Subcutaneous abdominal adipose tissue (tissue), 5 donors: Measurements from ENCODE around the gene ZNF177.
A peak's percentile ranks its signal among the peaks of the same experiment; 100 is the strongest.

Source experiments
- H3K27ac ChIP-seq: one replicate; pipeline ENCODE4 v1.7.0; 2013; ENCODE audit warnings: low read depth, mild to moderate bottlenecking, inconsistent platforms, low read length, moderate library complexity
- H3K27me3 ChIP-seq, 5 donors: one replicate each; pipeline ENCODE4 v1.7.0; 2013; ENCODE audit warnings: low read length in 5 of 5, inconsistent platforms in 1 of 5; ENCODE audit not compliant: control insufficient read depth in 5 of 5, insufficient read depth in 4 of 5
- H3K36me3 ChIP-seq, 5 donors: one replicate each; pipeline ENCODE4 v1.7.0; 2013; ENCODE audit warnings: low read length in 5 of 5; ENCODE audit not compliant: control insufficient read depth in 5 of 5, insufficient read depth in 5 of 5
- H3K4me1 ChIP-seq, 5 donors: one replicate each; pipeline ENCODE4 v1.7.0; 2013; ENCODE audit warnings: low read length in 5 of 5, mild to moderate bottlenecking in 3 of 5, moderate library complexity in 1 of 5; ENCODE audit not compliant: control insufficient read depth in 5 of 5, insufficient read depth in 5 of 5
- H3K4me3 ChIP-seq, 5 donors: one replicate each; pipeline ENCODE4 v1.7.0; 2013; ENCODE audit warnings: low read length in 5 of 5, low read depth in 1 of 5
- H3K9ac ChIP-seq, 5 donors: one replicate each; pipeline ENCODE4 v1.7.0; 2013; ENCODE audit warnings: low read length in 5 of 5, mild to moderate bottlenecking in 4 of 5, moderate library complexity in 3 of 5
- H3K9me3 ChIP-seq, 5 donors: one replicate each; pipeline ENCODE4 v1.7.0; 2013; ENCODE audit warnings: low read length in 5 of 5; ENCODE audit not compliant: control insufficient read depth in 5 of 5
- donor health status: healthy.
- donor health status: healthy.
- donor health status: healthy.
- donor health status: healthy.
- donor health status: healthy.

ZNF177 gene

DNA sequence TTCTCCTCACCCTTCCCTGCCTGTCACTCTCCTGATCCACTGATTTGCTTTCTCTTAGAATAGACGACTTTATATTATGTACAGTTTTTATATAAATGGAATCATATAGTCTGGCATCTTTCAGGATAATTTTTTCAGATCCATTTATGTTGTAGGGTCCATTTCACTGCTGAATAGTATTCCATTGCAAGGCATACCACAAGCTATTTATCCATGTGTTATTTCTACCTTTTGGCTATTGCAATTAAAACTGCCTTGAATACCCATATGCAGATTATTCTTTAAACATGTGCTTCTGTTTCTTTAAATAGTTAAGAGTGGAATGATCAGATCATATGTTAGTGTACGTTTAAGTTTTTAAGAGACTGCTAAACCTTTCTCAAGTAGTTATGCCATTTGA is 17.8 kb upstream of the ZNF177 start:
- H3K9ac ChIP-seq: no peak overlapping the region
- H3K9me3 ChIP-seq: peaks cover 77 to 97% (median 90%) of the 10 kb centered on the region in 5 donors
- H3K27me3 ChIP-seq: no peaks in the 10 kb centered on the region
- H3K36me3 ChIP-seq: peaks cover 33 to 53% (median 42%) of the 10 kb centered on the region in 5 donors
- no peak overlapping the region for H3K27ac ChIP-seq
- peak overlapping the region; percentile 15 to 57 (median 37) for H3K4me3 ChIP-seq
- H3K4me1 ChIP-seq: peaks cover 0 to 3% (median 0%) of the 10 kb centered on the region in 5 donors

- no peak overlapping the region for H3K9ac ChIP-seq
- H3K4me3 ChIP-seq: peak overlapping the region; percentile 39 to 44 (median 43)
- H3K27ac ChIP-seq: no peak overlapping the region
- peaks cover 69 to 94% (median 86%) of the 10 kb centered on the region in 5 donors for H3K9me3 ChIP-seq
- H3K27me3 ChIP-seq: no peaks in the 10 kb centered on the region
- peaks cover 11 to 38% (median 21%) of the 10 kb centered on the region in 5 donors for H3K36me3 ChIP-seq
- H3K4me1 ChIP-seq: no peaks in the 10 kb centered on the region
Observed at GRCh38 chr19:9348253-9348652, 14.6 kb upstream of the ZNF177 start.

GRCh38 chr19:9348671-9349070 is 14.1 kb upstream of the ZNF177 start:
- H3K4me3 ChIP-seq: peak overlapping the region in 4 of 5 donors; percentile 39 to 44 (median 42)

DNA sequence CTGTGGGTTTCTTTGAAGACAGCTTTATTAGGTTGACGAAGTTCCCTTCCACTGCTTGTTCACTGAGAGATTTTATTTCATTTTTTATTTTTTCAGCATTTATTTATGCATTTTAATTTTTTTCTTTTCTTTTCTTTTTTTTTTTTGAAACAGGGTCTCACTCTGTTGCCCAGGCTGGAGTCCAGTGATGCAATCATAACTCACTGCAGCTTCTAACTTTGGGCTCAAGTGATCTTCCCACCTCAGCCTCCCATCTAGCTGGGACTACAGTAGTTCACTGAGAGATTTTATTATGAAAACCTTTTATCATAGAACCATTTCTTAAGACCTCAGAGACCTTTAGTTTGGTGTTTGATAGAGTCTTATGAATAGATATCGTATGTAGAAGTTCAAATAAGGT is 10.3 kb upstream of the ZNF177 start:
- H3K36me3 ChIP-seq: peaks cover 6 to 35% (median 9%) of the 10 kb centered on the region in 5 donors

More at GRCh38 chr19:9348671-9349070, 14.1 kb upstream of the ZNF177 start:
- Histone ChIP-seq H3K9ac (no peak overlapping the region), H3K36me3 (peaks cover 7 to 35% (median 17%) of the 10 kb centered on the region in 5 donors), H3K27ac (no peak overlapping the region), H3K9me3 (peaks cover 66 to 92% (median 83%) of the 10 kb centered on the region in 5 donors), H3K27me3 (no peaks in the 10 kb centered on the region), H3K4me1 (no peaks in the 10 kb centered on the region)

DNA sequence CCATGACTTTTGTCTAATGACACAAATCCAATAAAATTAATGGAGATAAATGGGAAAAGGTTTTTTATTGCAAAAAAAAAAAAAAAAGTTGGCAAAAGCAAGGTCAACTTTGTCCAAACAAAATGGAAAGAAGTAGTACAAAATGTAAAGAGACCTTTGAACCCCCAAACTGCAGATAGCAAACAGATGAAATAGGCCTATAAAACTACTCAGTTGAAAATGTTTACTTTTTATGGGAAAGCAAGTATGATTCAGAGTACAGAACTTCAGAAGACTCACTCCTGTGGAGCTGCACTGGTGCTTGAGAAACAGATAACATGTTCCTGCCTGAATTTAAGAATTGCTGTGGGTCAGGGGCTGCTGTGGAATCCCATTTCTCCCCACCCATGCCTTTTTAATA is 9.8 kb upstream of the ZNF177 start:
- H3K27me3 ChIP-seq: no peaks in the 10 kb centered on the region
- no peaks in the 10 kb centered on the region for H3K4me1 ChIP-seq
- H3K9ac ChIP-seq: no peak overlapping the region
- H3K27ac ChIP-seq: no peak overlapping the region
- H3K36me3 ChIP-seq: peaks cover 6 to 40% (median 12%) of the 10 kb centered on the region in 5 donors
- peak overlapping the region in 4 of 5 donors; percentile 6 to 40 (median 23) for H3K4me3 ChIP-seq
- H3K9me3 ChIP-seq: peaks cover 63 to 86% (median 75%) of the 10 kb centered on the region in 5 donors

More for the DNA sequence above, 10.3 kb upstream of the ZNF177 start:
- Histone ChIP-seq H3K9ac (no peak overlapping the region), H3K27me3 (no peaks in the 10 kb centered on the region), H3K27ac (no peak overlapping the region), H3K4me1 (no peaks in the 10 kb centered on the region), H3K4me3 (peak overlapping the region in 1 of 5 donors; percentile 30), H3K9me3 (peaks cover 64 to 86% (median 75%) of the 10 kb centered on the region in 5 donors)

DNA sequence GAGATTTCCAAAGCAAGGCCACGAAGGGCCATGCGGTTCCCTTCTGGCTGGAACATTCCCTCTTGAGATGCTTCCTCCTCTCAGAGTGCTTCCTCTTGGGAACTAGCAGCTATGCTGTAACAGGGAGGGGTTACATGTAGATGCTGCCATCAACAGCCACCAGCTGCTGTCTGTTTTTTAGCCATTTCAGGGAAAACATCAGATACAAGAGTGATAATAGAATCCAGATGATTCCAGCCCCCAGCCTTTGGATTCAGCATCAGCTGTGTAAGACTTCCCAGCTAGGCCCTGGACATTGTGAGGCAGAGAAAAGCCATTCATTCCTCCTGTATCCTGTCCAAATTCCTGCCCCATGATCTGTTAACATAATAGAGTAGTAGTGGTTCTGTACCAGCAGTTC is 8.2 kb upstream of the ZNF177 start:
- H3K9ac ChIP-seq: no peak overlapping the region
- H3K9me3 ChIP-seq: peaks cover 57 to 85% (median 69%) of the 10 kb centered on the region in 5 donors
- no peak overlapping the region for H3K27ac ChIP-seq
- H3K4me3 ChIP-seq: peak overlapping the region in 4 of 5 donors; percentile 25 to 33 (median 30)
- no peaks in the 10 kb centered on the region for H3K27me3 ChIP-seq
- H3K36me3 ChIP-seq: peaks cover 3 to 34% (median 14%) of the 10 kb centered on the region in 5 donors
- H3K4me1 ChIP-seq: no peaks in the 10 kb centered on the region

- Histone ChIP-seq H3K9ac (no peak overlapping the region), H3K4me1 (no peaks in the 10 kb centered on the region), H3K27ac (no peak overlapping the region), H3K4me3 (peak overlapping the region in 4 of 5 donors; percentile 6 to 61 (median 18)), H3K9me3 (peaks cover 42 to 87% (median 82%) of the 10 kb centered on the region in 5 donors), H3K27me3 (no peaks in the 10 kb centered on the region), H3K36me3 (peaks cover 11 to 60% (median 21%) of the 10 kb centered on the region in 5 donors)
Observed at GRCh38 chr19:9370738-9371619, 8.2 kb downstream of the ZNF177 start.

- peaks cover 78 to 97% (median 91%) of the 10 kb centered on the region in 5 donors for H3K9me3 ChIP-seq
- no peaks in the 10 kb centered on the region for H3K4me1 ChIP-seq
- no peak overlapping the region for H3K27ac ChIP-seq
- no peak overlapping the region for H3K9ac ChIP-seq
- peaks cover 66 to 77% (median 73%) of the 10 kb centered on the region in 5 donors for H3K36me3 ChIP-seq
- peak overlapping the region; percentile 39 to 62 (median 53) for H3K4me3 ChIP-seq
- H3K27me3 ChIP-seq: no peaks in the 10 kb centered on the region
Observed at GRCh38 chr19:9381361-9381785, 18.6 kb downstream of the ZNF177 start.

GRCh38 chr19:9406798-9407352 is 44.1 kb downstream of the ZNF177 start:
- H3K27me3 ChIP-seq: no peaks in the 10 kb centered on the region
- H3K9ac ChIP-seq: no peak overlapping the region
- no peak overlapping the region for H3K27ac ChIP-seq
- peaks cover 3 to 17% (median 10%) of the 10 kb centered on the region in 5 donors for H3K4me1 ChIP-seq
- peak overlapping the region; percentile 72 to 97 (median 75) for H3K4me3 ChIP-seq
- peaks cover 34 to 76% (median 66%) of the 10 kb centered on the region in 5 donors for H3K9me3 ChIP-seq
- H3K36me3 ChIP-seq: peaks cover 0 to 3% (median 0%) of the 10 kb centered on the region in 5 donors
